ENCODE measurements around the gene ADCY5.

The ADCY5 gene

DNA sequence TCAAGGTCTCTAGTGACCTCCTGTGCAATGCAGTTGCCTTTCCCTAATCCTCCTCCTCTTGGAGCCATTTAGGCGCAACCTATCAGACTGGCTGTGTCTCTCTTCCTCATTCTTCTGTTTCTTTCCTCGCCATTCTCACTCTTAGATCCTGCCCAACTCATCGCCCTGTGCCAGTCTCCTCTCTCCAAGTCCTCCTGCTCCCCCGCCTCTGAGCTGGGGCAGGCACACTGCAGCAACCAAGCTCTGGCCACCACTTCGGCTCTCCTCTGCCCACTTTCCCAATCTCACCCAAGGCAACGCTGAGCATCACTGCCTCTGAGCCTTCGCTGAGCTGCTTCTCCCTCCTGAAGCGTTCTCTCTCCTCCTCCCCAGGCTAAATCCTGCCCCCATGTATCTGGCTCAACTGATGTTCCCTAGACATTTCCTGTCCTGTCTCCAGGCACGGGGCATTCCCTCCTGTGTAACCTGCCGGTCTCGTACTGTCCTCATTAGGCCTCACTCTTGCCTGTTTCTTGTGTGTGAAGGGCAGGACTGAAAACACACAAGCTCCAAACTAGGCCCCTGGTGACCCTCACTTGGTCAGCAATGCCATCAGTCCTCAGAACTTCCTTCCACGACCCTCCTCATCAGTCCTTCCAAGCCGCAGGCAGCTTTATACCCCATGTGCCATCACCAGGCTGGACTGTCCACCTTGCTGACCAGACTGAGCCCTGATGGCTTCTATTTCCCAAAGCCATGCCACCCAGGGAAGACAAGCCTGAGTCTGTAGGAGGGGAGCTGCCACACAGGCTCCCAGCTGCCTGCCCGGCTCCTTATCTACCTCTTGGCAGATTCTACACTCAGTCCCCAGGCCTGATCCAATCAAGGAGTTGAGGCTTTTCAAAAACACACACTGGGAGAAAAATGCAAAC lies 161.6 kb downstream of the ADCY5 start:
- DNase-seq (ENCODE audit: low read depth, low spot score) = no peak

DNA sequence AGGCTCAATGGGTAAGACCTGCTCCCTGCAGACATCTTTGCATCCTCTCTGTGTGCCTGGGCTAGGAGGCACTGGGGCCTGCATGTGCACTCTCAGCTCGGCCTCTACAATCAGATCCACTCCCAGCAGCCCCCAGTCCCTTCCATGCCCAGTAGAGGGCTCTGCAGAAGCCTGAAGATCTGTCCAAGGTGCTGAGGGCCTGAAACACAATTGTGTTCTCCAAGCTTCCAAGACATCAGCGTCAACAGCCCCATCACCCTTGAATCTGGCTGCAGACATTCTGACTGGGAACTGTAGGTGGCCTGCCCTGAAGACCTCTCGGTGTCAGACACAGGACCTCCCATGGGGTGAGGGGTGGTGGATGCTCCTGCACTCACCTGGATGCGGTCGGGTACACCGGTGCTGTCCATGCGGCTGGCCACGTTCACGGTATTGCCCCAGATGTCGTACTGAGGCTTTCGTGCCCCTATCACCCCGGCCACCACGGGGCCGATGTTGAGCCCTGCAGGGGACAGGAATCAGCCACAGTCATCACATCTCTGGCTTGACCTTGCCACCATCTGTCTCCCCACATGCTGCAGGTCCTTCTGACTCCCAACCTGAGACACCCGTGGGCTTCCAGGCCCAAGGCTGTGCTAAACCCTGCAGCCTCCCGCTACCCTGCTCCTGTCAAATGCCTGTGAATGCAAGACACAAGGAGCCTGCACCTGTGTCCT lies 162.4 kb downstream of the ADCY5 start:
- DNase-seq (ENCODE audit: low read depth, low spot score) = no peak

DNA sequence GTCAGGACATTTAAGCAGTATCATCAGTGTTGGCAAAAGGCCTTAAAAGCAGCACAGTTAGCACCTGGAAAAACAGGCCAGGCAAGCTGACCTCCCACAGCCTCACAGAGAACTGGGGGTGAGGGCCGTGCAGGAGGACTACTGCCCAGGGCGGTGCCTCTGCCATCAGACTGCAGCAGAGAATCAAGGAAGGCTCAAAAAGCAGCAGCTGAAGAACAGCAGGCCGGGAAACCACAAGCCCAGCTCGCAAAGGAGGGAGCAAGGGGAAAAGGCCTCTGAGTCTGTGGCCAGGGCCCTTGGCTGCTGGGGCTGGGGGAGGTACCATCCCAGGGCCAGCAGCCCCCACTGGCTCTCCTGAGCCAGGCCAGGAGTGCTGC lies 163.0 kb downstream of the ADCY5 start:
- DNase-seq (ENCODE audit: low read depth, low spot score) = no peak

DNA sequence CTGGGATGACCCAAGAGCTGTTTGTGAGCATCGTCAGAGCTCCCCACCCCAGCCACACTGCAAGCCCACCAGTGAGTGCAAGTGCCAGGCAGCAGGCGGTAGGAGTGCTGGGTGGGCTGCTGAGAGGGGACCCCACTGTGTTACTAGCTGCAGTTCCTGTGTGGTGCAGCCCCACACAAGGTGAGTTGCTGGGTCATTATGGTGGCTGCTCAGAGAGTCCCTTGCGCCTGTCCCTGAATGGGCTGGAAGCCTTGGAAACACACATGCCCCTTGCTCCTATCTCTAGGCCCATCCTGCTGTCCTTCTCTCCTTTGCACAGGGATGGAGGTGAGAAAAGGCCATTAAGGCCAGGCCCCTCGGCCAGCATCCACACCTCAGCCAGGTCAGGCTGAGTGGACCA lies 163.4 kb downstream of the ADCY5 start:
- DNase-seq (ENCODE audit: low read depth, low spot score) = no peak

DNA sequence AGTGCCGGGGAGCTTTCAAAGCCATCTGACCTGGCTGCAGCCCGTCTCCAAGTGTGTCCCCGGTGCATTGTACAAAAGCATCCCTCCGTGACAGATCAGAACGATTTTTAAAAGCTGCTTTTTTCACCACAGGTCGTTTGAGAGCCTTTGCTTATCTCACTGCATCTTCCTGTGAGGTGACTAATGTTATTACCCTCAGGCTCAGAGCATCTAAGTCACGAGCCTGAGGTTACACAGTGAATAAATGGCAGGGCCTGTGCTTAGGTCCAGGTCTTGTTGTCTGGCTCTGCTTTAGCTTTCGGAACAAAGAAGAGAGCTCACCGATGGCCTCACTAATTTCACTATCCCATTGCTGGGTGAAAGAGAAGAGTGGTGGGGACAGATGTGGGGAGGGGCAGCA lies 163.8 kb downstream of the ADCY5 start:
- no peak for DNase-seq (ENCODE audit: low read depth, low spot score)

DNA sequence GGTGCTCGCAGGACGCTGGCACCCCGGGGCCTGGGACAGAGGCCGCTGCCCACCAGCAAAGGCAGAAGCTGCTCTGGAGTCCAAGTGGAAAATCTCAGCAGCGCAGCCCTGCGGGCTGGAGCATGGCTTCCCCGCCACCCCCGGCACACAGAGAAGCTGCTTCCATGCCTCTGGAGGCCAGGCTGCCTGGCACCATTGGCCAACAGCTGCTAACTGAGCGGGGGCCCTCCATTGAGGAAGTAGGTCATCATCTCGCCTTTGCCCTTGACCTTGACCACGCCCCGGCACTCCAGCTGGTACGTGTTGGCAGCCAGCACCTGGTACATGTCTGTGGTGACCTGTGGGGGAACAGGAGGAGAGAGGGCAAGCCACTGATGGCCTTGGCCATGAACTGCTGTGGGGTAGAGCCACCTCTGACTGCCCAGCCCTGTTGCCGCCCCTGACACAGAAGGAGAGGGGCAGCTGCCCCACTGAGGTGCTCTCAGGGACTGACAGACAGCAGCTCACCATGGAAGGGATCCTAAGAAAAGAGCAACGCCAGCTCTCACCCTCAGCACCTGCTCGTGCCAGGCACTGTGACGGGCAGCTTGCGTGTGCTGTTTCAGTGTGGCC lies 164.4 kb downstream of the ADCY5 start:
- no peak for DNase-seq (ENCODE audit: low read depth, low spot score)

DNA sequence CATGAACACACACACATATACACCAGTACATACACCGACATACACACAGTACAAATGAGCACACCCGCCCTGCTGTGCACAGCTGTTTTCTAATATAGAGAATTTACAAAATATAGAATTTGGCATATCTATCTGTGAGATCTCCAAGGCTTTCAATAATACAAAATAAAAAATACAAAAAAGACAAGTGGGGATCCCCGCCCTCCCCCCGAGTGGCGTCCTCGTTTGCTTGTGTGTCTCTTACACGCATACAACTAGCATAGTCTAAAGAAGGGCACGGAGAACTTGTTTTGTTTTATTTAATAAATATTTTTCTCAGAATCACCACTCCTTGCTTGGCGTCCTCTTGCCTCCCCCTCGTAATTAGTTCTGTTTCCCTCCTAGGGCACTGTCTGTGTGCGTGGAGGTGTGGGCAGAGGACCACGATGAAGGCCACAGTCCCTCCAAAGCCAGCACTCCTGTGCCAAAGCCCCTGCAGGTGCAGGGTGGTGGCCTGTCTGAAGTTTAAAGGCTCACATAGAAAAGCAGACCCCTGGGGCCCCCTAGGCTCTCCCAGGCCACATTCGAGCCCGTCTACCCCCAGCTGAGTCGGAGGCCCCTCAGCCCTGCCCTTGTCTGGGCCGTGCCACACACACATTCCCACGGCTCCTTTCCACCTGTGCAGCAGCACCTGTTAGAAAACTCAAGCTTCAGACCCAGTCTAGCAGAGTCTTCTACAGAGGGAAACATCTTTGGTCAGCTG lies 165.1 kb downstream of the ADCY5 start:
- no peak for DNase-seq (ENCODE audit: low read depth, low spot score)

DNA sequence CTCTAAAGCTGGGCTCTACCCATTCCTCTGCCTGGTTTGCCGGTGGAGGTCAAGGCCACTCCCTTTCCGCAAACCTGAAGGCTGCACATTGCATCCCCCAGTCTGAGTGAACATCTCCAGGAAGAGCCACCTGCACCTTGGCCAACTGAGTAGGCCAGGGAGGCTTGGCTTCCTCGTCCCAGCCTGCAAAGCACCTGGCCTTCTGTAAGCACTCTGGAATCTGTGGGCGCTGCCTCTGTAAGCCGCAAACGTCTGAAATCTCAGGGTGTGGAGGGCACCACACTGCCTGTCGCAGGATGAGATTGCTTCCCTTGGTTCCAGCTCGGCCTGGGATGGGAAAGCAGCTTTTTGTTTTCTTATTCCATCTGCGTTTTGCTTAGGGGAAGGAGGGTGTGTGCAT lies 165.8 kb downstream of the ADCY5 start:
- DNase-seq (ENCODE audit: low read depth, low spot score) = no peak

DNA sequence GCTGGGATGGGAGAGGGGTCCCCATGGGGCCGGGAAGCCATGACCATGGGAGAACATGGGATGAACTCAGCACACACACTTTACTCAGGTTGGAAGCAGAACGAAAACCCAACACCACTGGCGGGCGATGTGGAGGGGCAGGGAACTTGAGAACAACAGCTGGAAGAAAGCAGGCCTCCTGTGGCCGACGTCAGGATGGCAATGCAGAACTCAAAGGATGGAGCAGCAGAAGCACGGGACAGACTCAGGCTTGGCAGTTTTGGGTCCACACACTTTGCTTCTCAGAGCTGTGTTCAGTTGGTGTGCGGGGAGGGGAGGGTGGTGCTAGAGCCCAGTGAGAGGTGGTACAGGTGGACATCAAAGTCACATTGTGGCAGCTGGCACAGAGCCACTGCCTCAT lies 166.4 kb downstream of the ADCY5 start:
- no peak for DNase-seq (ENCODE audit: low read depth, low spot score)

DNA sequence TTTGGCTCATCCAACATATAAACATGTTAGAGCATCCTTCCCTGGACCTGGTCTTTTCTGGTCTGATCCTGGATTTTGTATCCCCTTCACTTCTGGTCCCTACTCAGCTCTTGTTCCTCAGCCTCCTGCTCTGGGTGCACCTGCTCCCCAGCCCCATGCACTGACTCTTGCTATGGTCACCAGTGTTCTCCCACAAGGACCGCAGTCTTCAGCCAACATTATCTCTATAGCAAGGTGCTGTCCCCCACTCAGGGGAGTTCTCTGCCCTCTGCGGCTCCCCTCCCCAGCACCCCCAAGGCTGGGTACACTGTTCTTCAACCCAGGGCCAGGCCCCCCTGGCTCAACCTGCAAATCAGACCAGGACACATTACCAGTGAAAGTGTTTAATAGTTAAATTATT lies 167.0 kb downstream of the ADCY5 start:
- no peak for DNase-seq (ENCODE audit: low read depth, low spot score)

DNA sequence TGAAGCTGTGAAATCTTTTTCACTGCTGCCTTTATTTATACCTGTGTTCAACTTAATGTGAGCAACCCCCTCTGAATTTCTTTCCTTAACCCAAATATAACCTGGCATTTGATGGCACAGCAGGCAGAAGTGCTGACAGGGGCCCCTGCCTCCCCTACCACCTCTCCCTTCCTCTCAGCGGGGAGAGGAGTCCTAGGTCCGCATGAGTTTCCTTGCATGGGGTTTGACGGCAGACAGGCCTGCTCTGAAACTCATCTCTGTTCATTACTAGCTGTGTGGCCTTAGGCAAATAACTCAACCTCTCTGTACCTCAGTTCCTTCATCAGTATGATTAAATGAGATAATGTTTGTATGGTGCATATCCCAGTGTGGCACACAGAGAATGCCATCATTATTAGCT lies 167.5 kb downstream of the ADCY5 start:
- DNase-seq (ENCODE audit: low read depth, low spot score) = no peak

DNA sequence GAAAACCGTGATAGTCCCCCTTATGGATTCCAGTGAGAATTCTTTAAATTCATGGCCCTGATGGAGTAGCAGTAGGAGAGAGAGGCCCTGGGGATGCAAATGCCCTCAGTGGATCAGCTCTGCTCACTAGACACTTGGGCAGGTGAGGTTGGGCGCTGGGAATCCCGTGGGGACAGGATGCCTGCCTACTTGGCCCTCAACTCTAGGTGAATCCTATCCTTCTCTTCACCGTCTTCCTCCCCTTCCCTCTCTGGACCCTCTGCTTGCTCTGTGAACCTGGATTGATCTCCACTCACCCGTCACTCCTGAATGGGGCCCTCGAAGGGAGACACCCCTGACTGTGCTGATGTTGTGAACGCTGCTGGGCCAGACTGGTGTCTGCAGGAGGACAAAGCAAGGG lies 169.8 kb downstream of the ADCY5 start:
- no peak for DNase-seq (ENCODE audit: low read depth, low spot score)

DNA sequence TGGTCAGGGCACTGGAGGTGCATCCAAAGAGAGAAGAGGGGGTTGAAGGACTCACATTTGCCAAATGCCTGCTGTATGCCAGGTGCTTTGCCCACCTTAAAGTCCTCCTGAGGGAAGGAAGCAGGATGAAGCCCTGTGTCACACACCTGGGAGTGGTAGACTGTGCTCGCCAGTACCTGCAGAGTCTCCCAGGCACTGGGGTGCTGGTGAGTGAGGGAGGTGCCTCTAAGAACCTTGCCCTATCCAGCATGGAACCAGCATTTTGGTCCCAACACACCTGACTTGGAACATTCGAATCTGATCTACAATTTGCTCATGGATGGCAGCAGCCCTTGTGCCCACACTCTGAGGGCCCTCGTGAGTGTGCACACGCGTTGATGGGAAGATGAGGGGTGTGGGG lies 170.4 kb downstream of the ADCY5 start:
- DNase-seq (ENCODE audit: low read depth, low spot score) = no peak

DNA sequence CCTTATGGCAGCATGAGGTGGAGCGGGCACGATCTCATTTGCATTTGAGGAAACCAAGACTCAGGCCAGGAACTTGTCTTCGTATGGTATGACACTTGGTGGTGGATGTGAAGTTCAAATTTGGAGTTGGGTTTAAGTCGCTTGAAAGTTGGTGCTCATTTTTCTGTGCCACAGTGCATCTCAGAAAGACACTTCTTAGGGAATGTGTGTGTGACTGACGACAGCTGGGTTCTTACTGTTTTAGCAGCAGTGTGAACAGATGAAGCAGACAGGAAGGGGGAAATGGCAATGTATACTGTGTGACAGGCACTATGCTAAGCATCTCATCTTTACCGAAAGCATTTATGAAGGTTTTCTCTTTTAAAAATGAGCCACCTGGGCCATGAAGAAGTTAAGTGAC lies 171.8 kb downstream of the ADCY5 start:
- DNase-seq (ENCODE audit: low read depth, low spot score) = no peak

DNA sequence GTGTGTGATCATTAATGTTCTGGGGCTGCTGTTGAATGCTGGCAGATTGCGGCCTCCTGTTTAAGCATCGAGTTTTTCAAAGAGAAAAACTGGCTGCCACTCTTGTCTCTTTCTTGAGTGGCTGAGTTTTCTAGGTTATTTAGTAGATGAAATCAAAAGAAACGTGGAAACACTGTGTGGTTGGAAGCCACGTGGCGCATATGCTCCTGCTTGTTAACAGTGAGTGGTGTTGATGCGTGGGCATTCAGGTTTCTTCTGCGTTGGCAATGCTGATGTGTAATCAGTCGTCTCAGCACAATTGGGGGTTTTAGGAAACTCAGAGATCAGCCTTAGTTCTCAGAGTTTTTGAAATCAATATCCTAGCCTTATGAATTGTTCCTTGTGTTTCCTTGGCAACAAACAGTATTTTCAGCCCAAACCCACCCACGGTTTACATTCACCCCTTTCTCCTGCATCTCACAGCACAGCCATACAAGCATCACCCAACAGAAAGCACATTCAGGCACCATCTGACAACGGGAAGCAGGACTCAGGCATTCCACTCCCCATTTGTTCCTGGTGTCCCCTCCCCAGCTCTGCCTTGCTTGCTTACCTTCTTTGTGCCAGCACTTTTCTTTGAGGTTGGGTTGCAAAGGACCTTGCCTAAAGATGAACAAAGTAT lies 172.4 kb downstream of the ADCY5 start:
- no peak for DNase-seq (ENCODE audit: low read depth, low spot score)

DNA sequence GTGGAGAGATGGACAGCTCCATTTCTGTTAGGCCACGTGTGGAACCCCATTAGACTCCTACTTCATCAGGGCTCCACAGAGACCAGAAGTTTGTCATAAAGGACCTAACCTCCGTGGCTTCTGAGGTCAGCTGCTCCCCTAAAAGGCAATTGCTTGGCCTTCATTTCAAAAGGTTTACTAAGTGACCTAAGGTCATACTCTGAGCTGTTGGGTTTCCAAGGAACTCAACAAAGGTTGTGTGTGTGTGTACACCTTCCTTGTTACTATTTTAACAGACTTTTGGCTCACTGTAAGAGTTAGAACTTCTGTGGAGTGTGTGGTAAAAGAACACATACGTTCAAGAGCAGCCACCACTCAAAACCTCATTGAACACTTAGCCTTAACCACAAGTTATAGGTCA lies 173.2 kb downstream of the ADCY5 start:
- DNase-seq (ENCODE audit: low read depth, low spot score) = no peak

DNA sequence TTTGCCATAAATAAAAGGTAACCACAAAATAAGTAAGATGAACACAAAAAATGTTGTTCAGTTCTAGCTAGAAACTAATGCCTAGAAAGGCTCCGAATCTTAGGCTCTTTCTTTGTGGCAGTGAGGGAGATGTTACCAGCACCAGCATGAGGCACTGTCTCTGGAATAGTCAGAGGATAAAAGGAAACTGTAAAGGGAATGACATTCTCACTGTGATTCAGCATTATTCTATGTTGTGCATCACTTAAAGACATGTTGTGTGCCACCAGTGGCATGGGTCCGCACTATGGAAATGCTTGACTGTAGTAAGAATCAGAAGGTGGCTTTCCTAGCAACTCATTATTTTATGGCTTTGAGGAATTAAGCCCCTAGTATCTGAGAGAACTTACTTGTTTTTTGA lies 176.3 kb downstream of the ADCY5 start:
- no peak for DNase-seq (ENCODE audit: low read depth, low spot score)

DNA sequence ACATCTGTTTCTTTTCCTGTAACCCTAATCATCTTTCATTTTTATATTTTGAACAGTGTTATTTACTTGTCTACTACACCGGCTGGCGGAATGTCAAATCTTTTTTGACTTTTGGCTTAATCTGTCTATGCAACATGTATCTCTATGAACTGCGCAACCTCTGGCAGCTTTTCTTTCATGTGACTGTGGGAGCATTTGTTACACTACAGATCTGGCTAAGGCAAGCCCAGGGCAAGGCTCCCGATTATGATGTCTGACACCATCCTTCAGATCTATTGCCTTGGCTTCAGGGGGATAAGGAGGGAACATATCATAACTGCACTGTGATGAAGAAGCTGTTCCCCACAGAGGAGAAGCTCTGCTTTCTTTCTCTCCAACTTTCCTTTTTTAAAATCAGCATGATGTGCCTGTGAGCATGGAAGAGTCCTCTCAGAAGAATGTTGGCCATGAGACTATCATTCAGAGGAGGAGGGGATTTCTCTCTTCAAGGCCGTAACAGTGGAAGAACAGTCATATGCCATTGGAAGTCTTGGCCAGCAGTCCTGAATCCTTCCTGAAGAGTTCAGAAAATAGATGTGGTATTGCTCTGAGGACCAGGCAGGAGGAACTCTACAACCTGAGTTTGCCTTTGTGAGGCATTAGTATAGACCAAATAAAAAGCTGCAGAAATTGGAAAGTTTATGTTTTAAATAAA lies 177.3 kb downstream of the ADCY5 start:
- DNase-seq (ENCODE audit: low read depth, low spot score) = no peak

DNA sequence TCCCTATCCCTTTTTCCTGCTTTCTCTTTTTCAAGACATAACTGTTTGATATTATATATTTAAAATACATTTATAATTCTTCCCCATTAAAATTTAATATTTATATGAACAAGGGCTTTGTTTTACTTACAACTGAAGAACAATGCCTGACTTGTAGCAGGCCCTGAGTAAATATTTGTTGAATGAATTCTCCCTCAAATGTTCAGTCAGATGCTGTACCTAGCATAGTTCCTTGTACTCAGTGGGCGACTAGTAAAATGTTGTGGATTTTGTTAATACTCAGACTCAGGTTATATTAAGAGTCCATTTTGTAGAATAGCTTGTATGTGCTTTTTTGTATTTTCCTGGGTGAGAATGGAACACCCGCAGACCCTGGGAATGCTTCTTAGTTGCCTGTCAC lies 178.1 kb downstream of the ADCY5 start:
- DNase-seq (ENCODE audit: low read depth, low spot score) = no peak

DNA sequence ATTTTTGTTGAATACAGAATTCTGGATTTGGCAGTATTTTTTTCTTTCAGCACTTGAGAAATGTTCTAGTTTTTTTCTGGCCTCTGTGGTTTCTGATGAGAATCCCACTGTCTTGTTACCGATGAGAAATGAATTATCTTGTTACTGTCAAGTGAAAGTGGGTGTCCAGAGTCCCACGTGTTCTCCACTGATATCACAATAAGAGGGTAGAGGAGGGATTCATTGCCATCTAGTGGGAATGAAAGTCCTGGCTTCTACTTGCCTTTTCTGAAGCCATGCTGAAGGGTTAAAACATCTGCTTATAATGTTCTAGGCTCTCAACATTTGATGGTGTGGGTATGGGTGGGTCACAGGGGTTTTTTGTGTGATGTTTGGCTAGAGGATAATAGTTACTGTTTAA lies 181.1 kb downstream of the ADCY5 start:
- no peak for DNase-seq (ENCODE audit: low read depth, low spot score)

DNA sequence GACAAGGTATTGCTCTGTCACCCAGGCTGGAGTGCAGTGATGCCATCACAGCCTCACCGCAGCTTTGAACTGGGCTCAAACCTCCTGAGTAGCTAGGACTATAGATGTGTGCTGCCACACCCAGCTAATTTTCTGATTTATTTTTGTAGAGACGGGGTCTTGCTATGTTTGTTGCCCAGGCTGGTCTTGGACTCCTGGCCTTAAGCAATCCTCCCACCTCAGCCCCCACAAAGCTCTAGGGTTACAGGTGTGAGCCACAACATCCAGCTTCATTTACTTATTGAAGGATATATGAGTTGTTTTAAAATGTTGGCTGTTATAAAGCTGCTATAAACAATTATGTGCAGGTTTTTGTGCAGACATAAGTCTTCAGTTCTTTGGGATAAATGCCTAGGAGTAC lies 184.9 kb downstream of the ADCY5 start:
- no peak for DNase-seq (ENCODE audit: low read depth, low spot score)
